T-helper 17 cell (primary cell): Measurements from ENCODE around the gene ECM1. TPM values are rescaled to one million over a fixed set of nuclear protein-coding genes. Genes with fewer than 3 reads are reported as not detected.

Experiments
- ATAC-seq: fragments of 150-1000 bp; cut with Tn5 transposase; 2 replicates; pipeline ENCODE4 v1.10.0; 2021; ENCODE audit warnings: mild to moderate bottlenecking, moderate library complexity
- DNase-seq, 3 donors: peaks; one replicate each; pipeline versions ENCODE4 v3.0.0 to v3.0.0-alpha.2; 2020 to 2021
- H3K9me3 ChIP-seq: one replicate; pipeline ENCODE4 v1.7.0; 2013; ENCODE audit warnings: low read length, mild to moderate bottlenecking; ENCODE audit not compliant: control insufficient read depth, poor library complexity, severe bottlenecking
- H3K27ac Mint-ChIP-seq: one replicate; pipeline ENCODE4 v1.8.0; 2022; ENCODE audit warnings: mild to moderate bottlenecking, moderate library complexity, mixed read lengths
- H3K27me3 Mint-ChIP-seq: one replicate; pipeline ENCODE4 v1.8.0; 2022; ENCODE audit warnings: mixed read lengths
- H3K36me3 Mint-ChIP-seq: one replicate; pipeline ENCODE4 v1.8.0; 2022; ENCODE audit warnings: low read depth, mixed read lengths
- H3K4me1 Mint-ChIP-seq: one replicate; pipeline ENCODE4 v1.8.0; 2022; ENCODE audit warnings: mild to moderate bottlenecking, mixed read lengths
- H3K4me3 Mint-ChIP-seq: one replicate; pipeline ENCODE4 v1.8.0; 2022; ENCODE audit warnings: mild to moderate bottlenecking, moderate library complexity, mixed read lengths
- total RNA-seq, 4 donors: library from RNA in 2 of 4; stranded (reverse) in 2 of 4; gene quantifications; one replicate each; pipeline ENCODE4 v1.2.3 and lab custom pipeline; 2022 to 2026

ECM1 gene
- total RNA-seq, 2 donors from 2014 or later, result 0.25 to 0.70 TPM

DNA sequence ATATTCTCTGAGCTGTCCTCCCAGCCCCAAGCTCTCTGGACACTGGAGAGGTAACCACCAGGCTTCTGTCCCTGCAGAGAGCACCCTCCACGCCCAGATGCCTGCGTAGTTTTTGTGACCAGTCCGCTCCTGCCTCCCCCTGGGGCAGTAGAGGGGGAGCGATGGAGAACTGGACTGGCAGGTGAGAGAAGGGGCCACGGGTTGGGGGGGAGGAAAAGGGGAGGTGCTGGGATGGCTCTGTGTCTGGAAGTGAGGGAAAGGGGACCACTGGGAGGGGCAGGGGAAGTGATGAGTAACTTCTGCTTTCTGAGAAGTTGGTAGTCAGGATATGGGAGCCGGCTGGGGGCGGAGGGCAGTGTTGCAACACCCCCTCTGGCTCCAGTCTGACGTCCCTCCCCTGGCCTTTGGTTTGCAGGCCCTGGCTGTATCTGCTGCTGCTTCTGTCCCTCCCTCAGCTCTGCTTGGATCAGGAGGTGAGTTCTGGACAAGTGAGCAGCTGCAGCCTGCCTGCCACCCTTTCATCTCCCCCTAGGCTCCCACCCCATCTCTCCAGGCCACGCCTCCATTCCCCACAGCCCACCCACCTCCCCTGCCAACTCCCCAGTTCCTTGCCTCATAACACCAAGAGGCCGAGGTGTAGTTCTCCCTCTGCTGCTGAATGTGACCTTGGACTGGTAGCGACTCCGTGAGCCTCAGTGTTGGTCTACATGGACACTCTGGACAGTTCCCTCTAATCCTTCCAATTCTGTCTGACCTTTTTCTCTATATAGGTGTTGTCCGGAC, 44.4 kb downstream of the ECM1 start:
- no peaks in the 10 kb centered on the region for H3K27me3 Mint-ChIP-seq
- ATAC-seq (peak; percentile 12), DNase-seq (no peak)
- H3K36me3 Mint-ChIP-seq, result no peaks in the 10 kb centered on the region
- H3K4me3 Mint-ChIP-seq, result peak overlapping the region; percentile 77
- H3K27ac Mint-ChIP-seq, result no peak overlapping the region
- H3K4me1 Mint-ChIP-seq, result peaks cover 13% of the 10 kb centered on the region
- no peaks in the 10 kb centered on the region for H3K9me3 ChIP-seq

DNA sequence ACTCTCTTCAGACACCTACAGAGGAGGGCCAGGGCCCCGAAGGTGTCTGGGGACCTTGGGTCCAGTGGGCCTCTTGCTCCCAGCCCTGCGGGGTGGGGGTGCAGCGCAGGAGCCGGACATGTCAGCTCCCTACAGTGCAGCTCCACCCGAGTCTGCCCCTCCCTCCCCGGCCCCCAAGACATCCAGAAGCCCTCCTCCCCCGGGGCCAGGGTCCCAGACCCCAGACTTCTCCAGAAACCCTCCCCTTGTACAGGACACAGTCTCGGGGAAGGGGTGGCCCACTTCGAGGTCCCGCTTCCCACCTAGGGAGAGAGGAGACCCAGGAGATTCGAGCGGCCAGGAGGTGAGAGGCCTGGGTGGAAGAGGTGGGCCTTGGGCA, 45.0 kb downstream of the ECM1 start:
- Mint-ChIP-seq H3K36me3 (no peaks in the 10 kb centered on the region), H3K27ac (no peak overlapping the region), H3K27me3 (no peaks in the 10 kb centered on the region), H3K4me1 (peaks cover 13% of the 10 kb centered on the region), H3K4me3 (peak overlapping the region; percentile 77)
- DNase-seq (no peak), ATAC-seq (no peak)
- H3K9me3 ChIP-seq, result no peaks in the 10 kb centered on the region

DNA sequence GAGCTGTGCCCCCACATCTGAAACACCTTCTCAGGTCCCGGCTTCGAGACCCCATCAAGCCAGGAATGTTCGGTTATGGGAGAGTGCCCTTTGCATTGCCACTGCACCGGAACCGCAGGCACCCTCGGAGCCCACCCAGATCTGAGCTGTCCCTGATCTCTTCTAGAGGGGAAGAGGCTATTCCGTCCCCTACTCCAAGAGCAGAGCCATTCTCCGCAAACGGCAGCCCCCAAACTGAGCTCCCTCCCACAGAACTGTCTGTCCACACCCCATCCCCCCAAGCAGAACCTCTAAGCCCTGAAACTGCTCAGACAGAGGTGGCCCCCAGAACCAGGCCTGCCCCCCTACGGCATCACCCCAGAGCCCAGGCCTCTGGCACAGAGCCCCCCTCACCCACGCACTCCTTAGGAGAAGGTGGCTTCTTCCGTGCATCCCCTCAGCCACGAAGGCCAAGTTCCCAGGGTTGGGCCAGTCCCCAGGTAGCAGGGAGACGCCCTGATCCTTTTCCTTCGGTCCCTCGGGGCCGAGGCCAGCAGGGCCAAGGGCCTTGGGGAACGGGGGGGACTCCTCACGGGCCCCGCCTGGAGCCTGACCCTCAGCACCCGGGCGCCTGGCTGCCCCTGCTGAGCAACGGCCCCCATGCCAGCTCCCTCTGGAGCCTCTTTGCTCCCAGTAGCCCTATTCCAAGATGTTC, 45.6 kb downstream of the ECM1 start:
- Mint-ChIP-seq H3K4me1 (peaks cover 11% of the 10 kb centered on the region), H3K4me3 (no peak overlapping the region), H3K36me3 (no peaks in the 10 kb centered on the region), H3K27ac (no peak overlapping the region), H3K27me3 (no peaks in the 10 kb centered on the region)
- no peaks in the 10 kb centered on the region for H3K9me3 ChIP-seq
- ATAC-seq, result no peak
- DNase-seq, result no peak

DNA sequence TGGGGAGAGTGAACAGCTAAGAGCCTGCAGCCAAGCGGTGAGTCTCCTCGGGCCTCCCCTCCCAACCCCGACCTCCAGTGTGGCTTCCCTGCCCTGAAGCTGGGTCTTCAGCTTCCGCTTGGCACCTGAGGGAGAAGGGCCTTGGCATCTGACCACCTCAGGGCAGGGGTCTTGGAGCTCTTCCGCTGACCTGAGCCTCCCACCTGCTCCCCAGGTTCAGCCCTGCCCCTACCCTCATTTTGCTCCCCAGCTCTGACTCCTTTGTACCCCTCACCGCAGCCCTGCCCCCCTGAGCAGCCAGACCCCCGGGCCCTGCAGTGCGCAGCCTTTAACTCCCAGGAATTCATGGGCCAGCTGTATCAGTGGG, 46.2 kb downstream of the ECM1 start:
- no peak overlapping the region for H3K27ac Mint-ChIP-seq
- DNase-seq (no peak), ATAC-seq (no peak)
- no peaks in the 10 kb centered on the region for H3K36me3 Mint-ChIP-seq
- no peaks in the 10 kb centered on the region for H3K27me3 Mint-ChIP-seq
- H3K4me1 Mint-ChIP-seq, result peaks cover 10% of the 10 kb centered on the region
- H3K9me3 ChIP-seq, result no peaks in the 10 kb centered on the region
- no peak overlapping the region for H3K4me3 Mint-ChIP-seq

DNA sequence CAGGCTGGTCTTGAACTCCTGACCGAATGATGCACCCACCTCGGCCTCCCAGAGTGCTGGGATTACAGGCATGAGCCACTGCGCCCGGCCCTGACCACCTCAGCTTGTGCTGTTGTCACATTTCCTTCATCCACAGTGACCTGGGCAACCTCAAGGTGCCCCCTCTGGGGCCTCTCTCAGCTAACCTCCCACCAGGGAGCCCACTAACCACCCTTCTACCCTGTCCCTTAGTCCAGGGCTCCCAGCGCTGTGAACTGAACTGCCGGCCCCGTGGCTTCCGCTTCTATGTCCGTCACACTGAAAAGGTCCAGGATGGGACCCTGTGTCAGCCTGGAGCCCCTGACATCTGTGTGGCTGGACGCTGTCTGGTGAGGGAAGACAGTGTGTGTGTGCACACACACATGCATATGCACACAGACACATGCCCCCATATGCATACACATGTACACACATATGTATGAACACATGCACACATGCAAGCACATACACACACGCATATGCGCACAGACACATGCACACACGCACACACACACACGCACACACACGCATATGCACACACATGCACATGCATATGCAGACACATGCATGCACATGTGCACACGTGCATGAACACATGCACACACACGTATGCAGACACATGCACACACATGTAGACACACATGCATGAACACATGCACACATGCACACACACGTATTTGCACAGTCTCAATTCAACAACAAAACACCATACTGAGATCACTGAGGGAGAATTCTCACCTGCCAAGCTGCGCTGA, 47.5 kb downstream of the ECM1 start:
- Mint-ChIP-seq H3K27ac (no peak overlapping the region), H3K36me3 (no peaks in the 10 kb centered on the region), H3K27me3 (no peaks in the 10 kb centered on the region), H3K4me3 (no peak overlapping the region), H3K4me1 (peaks cover 12% of the 10 kb centered on the region)
- H3K9me3 ChIP-seq, result no peaks in the 10 kb centered on the region
- ATAC-seq (no peak), DNase-seq (no peak)

DNA sequence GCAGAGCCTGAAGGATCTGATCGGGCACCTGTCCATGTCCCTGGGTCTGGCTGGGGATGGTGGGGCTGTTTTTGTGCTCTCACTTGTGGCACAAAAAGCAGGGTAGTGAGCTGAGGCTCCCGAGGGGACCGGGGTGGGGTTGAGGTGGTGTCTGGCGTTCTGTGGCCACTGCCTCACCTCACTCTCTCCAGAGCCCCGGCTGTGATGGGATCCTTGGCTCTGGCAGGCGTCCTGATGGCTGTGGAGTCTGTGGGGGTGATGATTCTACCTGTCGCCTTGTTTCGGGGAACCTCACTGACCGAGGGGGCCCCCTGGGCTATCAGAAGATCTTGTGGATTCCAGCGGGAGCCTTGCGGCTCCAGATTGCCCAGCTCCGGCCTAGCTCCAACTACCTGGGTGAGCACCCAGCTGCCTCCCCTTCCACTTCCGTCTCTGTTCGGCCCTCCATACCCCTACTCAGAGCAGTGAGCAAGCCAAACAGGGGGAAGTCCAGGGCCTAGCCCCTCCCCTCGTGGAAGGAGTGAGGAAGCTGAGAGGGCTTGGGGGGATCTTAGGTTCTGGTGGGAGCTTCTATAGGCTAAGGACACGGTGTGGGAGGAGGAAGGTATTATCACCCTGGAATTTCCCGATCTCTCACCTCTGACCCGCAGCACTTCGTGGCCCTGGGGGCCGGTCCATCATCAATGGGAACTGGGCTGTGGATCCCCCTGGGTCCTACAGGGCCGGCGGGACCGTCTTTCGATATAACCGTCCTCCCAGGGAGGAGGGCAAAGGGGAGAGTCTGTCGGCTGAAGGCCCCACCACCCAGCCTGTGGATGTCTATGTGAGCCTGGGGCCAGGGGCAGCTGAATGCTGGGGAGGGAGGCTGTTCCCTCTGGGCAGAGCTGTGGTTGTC, 48.3 kb downstream of the ECM1 start:
- Mint-ChIP-seq H3K27ac (peak overlapping the region; percentile 21), H3K27me3 (no peaks in the 10 kb centered on the region), H3K4me3 (peak overlapping the region; percentile 36), H3K4me1 (peaks cover 15% of the 10 kb centered on the region), H3K36me3 (no peaks in the 10 kb centered on the region)
- DNase-seq, result no peak
- H3K9me3 ChIP-seq, result no peaks in the 10 kb centered on the region
- ATAC-seq, result no peak

DNA sequence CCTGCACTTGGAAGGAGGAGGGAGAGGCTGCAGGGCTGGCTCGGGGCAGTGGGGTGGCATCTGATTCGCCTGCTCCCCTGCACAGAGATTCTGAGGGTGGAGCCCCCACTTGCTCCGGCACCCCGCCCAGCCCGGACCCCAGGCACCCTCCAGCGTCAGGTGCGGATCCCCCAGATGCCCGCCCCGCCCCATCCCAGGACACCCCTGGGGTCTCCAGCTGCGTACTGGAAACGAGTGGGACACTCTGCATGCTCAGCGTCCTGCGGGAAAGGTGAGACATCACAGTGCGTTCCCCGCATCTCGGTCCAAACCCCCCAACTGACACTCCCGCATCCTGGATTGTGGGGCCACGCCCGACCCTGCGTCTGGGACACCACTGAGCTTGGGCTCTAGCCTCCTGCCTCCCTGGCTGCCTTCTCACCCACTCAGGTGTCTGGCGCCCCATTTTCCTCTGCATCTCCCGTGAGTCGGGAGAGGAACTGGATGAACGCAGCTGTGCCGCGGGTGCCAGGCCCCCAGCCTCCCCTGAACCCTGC, 49.2 kb downstream of the ECM1 start:
- Mint-ChIP-seq H3K4me3 (no peak overlapping the region), H3K27ac (no peak overlapping the region), H3K4me1 (peaks cover 17% of the 10 kb centered on the region), H3K27me3 (no peaks in the 10 kb centered on the region), H3K36me3 (no peaks in the 10 kb centered on the region)
- H3K9me3 ChIP-seq, result no peaks in the 10 kb centered on the region
- ATAC-seq (no peak), DNase-seq (no peak)

DNA sequence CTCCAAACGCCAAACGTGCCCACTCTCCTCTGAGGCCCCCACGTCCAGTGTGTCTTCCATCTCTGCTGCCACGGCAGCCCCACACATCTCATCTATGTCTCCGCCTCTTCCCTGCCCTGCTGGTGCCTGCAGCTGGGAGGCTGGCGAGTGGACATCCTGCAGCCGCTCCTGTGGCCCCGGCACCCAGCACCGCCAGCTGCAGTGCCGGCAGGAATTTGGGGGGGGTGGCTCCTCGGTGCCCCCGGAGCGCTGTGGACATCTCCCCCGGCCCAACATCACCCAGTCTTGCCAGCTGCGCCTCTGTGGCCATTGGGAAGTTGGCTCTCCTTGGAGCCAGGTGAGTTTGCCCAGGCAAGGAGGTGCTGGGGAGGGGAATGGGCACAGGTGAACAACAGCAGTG, 49.9 kb downstream of the ECM1 start:
- no peaks in the 10 kb centered on the region for H3K9me3 ChIP-seq
- no peak overlapping the region for H3K27ac Mint-ChIP-seq
- H3K4me3 Mint-ChIP-seq, result no peak overlapping the region
- H3K4me1 Mint-ChIP-seq, result peaks cover 20% of the 10 kb centered on the region
- ATAC-seq (no peak), DNase-seq (no peak)
- H3K27me3 Mint-ChIP-seq, result no peaks in the 10 kb centered on the region
- no peaks in the 10 kb centered on the region for H3K36me3 Mint-ChIP-seq

DNA sequence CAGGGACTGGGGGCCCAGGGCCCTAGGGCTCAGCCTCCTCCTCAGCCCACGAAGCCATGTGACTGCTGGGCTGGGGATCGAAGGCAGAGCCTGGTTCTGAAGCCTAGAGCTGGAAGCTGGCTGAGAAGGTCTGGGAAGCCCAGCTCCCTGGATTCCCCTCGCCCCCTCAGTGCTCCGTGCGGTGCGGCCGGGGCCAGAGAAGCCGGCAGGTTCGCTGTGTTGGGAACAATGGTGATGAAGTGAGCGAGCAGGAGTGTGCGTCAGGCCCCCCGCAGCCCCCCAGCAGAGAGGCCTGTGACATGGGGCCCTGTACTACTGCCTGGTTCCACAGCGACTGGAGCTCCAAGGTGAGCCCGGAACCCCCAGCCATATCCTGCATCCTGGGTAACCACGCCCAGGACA, 50.4 kb downstream of the ECM1 start:
- DNase-seq (no peak), ATAC-seq (no peak)
- no peak overlapping the region for H3K27ac Mint-ChIP-seq
- no peaks in the 10 kb centered on the region for H3K27me3 Mint-ChIP-seq
- no peak overlapping the region for H3K4me3 Mint-ChIP-seq
- peaks cover 25% of the 10 kb centered on the region for H3K4me1 Mint-ChIP-seq
- H3K9me3 ChIP-seq, result no peaks in the 10 kb centered on the region
- no peaks in the 10 kb centered on the region for H3K36me3 Mint-ChIP-seq

DNA sequence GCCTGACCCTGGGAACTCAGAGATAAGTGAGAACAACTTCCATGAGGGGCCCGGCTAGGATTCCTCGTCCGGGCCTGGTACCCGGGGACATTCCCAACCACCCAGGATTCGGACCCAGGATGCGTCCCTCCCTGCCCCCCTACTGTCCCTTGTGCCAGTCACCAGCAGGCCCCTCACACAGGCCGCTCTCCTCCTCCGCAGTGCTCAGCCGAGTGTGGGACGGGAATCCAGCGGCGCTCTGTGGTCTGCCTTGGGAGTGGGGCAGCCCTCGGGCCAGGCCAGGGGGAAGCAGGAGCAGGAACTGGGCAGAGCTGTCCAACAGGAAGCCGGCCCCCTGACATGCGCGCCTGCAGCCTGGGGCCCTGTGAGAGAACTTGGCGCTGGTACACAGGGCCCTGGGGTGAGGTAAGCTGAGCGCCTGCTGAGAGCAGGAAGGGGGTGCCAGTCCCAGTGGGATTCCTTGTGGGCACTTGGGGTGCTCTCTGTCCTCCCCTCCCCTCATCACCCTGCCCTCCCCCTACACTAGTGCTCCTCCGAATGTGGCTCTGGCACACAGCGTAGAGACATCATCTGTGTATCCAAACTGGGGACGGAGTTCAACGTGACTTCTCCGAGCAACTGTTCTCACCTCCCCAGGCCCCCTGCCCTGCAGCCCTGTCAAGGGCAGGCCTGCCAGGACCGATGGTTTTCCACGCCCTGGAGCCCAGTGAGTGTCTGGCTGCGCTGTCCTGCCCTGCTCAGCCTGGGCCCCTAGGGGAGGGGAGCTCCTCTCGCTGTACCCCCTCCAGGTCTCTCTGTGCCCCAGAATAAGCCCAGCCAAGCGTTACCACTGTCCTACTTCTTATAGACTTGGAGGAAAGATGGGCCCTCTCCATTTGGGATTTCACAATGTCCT, 51.1 kb downstream of the ECM1 start:
- H3K4me3 Mint-ChIP-seq, result no peak overlapping the region
- peak overlapping the region; percentile 99 for H3K27ac Mint-ChIP-seq
- DNase-seq (no peak), ATAC-seq (no peak)
- H3K27me3 Mint-ChIP-seq, result no peaks in the 10 kb centered on the region
- no peaks in the 10 kb centered on the region for H3K36me3 Mint-ChIP-seq
- no peaks in the 10 kb centered on the region for H3K9me3 ChIP-seq
- peaks cover 32% of the 10 kb centered on the region for H3K4me1 Mint-ChIP-seq

DNA sequence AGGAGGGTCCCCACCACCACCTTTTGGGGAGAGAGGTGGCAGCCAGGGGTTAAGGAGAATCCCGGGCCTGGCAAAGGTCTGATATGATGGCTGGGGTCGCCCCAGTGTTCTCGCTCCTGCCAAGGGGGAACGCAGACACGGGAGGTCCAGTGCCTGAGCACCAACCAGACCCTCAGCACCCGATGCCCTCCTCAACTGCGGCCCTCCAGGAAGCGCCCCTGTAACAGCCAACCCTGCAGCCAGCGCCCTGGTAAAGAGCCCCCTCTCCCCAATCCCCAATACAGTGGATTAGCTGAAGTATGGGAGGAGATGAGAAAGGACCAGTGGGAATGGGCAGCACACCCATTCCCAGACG, 51.7 kb downstream of the ECM1 start:
- Mint-ChIP-seq H3K4me3 (peak overlapping the region; percentile 99), H3K4me1 (peaks cover 34% of the 10 kb centered on the region)

DNA sequence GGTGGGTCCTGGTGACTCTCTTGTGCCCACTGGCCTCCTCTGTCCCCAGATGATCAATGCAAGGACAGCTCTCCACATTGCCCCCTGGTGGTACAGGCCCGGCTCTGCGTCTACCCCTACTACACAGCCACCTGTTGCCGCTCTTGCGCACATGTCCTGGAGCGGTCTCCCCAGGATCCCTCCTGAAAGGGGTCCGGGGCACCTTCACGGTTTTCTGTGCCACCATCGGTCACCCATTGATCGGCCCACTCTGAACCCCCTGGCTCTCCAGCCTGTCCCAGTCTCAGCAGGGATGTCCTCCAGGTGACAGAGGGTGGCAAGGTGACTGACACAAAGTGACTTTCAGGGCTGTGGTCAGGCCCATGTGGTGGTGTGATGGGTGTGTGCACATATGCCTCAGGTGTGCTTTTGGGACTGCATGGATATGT, 52.1 kb downstream of the ECM1 start:
- Mint-ChIP-seq H3K27me3 (no peaks in the 10 kb centered on the region), H3K36me3 (no peaks in the 10 kb centered on the region), H3K27ac (peak overlapping the region; percentile 99), H3K4me1 (peaks cover 37% of the 10 kb centered on the region), H3K4me3 (peak overlapping the region; percentile 99)
- DNase-seq (peak; percentile 51 to 68 (median 54)), ATAC-seq (peak; percentile 24)
- H3K9me3 ChIP-seq, result no peaks in the 10 kb centered on the region

More for the DNA sequence above, 51.7 kb downstream of the ECM1 start:
- Mint-ChIP-seq H3K27me3 (no peaks in the 10 kb centered on the region), H3K27ac (peak overlapping the region; percentile 99), H3K36me3 (no peaks in the 10 kb centered on the region)
- no peaks in the 10 kb centered on the region for H3K9me3 ChIP-seq
- DNase-seq, result no peak
- ATAC-seq, result no peak
